MM.1S (cell line): ENCODE measurements around the gene BPTF.

ENCODE experiments used
- DNase-seq: peaks from one replicate; pipeline ENCODE4 v3.0.0-alpha.2; 2015
- H2AFZ ChIP-seq: fragments of 300-600 bp; sonication (generic); 2 replicates; pipeline ENCODE4 v1.6.0; 2016; ENCODE audit warnings: antibody characterized with exemption, low read length
- H3F3A ChIP-seq: fragments of 300-600 bp; sonication (generic); 2 replicates; pipeline ENCODE4 v1.6.1; 2016; ENCODE audit warnings: mild to moderate bottlenecking, antibody characterized with exemption, low read length, moderate library complexity, mixed read lengths; ENCODE audit not compliant: insufficient read depth
- H3K27ac ChIP-seq: fragments of 300-600 bp; sonication (generic); 2 replicates; pipeline ENCODE4 v1.5.1; 2016; ENCODE audit warnings: mild to moderate bottlenecking, low read length
- H3K27me3 ChIP-seq: fragments of 300-600 bp; sonication (generic); replicated peaks from 2 replicates; pipeline ENCODE4 v1.6.0; 2016; ENCODE audit warnings: low read length; ENCODE audit not compliant: insufficient read depth
- H3K36me3 ChIP-seq: fragments of 300-600 bp; sonication (generic); replicated peaks from 2 replicates; pipeline ENCODE4 v1.6.1; 2016; ENCODE audit warnings: mild to moderate bottlenecking, low read length, mixed read lengths; ENCODE audit not compliant: insufficient read depth
- H3K4me1 ChIP-seq: fragments of 300-600 bp; sonication (generic); 2 replicates; pipeline ENCODE4 v1.6.1; 2016; ENCODE audit warnings: low read length, mixed read lengths
- H3K4me2 ChIP-seq: fragments of 300-600 bp; sonication (generic); 2 replicates; pipeline ENCODE4 v1.6.0; 2016; ENCODE audit warnings: low read depth, low read length
- H3K4me3 ChIP-seq: fragments of 300-600 bp; sonication (generic); 2 replicates; pipeline ENCODE4 v1.5.1; 2016; ENCODE audit warnings: low read length, mixed read lengths
- H3K79me2 ChIP-seq: fragments of 300-600 bp; sonication (generic); 2 replicates; pipeline ENCODE4 v1.6.1; 2016; ENCODE audit warnings: mixed run types, low read length, mixed read lengths
- H3K9ac ChIP-seq: fragments of 300-600 bp; sonication (generic); 2 replicates; pipeline ENCODE4 v1.6.1; 2016; ENCODE audit warnings: low read length, mixed read lengths
- H3K9me2 ChIP-seq: fragments of 300-600 bp; sonication (generic); replicated peaks from 2 replicates; pipeline ENCODE4 v1.6.1; 2016; ENCODE audit warnings: mild to moderate bottlenecking, low read length, mixed read lengths; ENCODE audit not compliant: insufficient read depth
- H3K9me3 ChIP-seq: fragments of 300-600 bp; sonication (generic); replicated peaks from 2 replicates; pipeline ENCODE4 v1.6.1; 2016; ENCODE audit warnings: mild to moderate bottlenecking, low read length, mixed read lengths; ENCODE audit not compliant: insufficient read depth
- H4K20me1 ChIP-seq: fragments of 300-600 bp; sonication (generic); 2 replicates; pipeline ENCODE4 v1.6.1; 2016; ENCODE audit warnings: mild to moderate bottlenecking, low read length, moderate library complexity, mixed read lengths; ENCODE audit not compliant: insufficient read depth
- EZH2 ChIP-seq: fragments of 300-600 bp; sonication (generic); optimal IDR thresholded peaks from 2 replicates; pipeline ENCODE3; 2017; ENCODE audit warnings: low read depth, mild to moderate bottlenecking, antibody characterized with exemption, low read length, mixed read lengths
- EZH2phosphoT487 ChIP-seq: fragments of 300-600 bp; sonication (generic); IDR thresholded peaks from 2 replicates; pipeline ENCODE4 v1.6.1; 2018; ENCODE audit warnings: antibody characterized with exemption, low read length
- TF ChIP-seq, protein P1 (sequence below): fragments of 300-600 bp; sonication (generic); IDR thresholded peaks from 2 replicates; pipeline ENCODE4 v1.5.1; 2016; ENCODE audit warnings: antibody characterized with exemption, low read length, mixed read lengths

BPTF gene

DNA sequence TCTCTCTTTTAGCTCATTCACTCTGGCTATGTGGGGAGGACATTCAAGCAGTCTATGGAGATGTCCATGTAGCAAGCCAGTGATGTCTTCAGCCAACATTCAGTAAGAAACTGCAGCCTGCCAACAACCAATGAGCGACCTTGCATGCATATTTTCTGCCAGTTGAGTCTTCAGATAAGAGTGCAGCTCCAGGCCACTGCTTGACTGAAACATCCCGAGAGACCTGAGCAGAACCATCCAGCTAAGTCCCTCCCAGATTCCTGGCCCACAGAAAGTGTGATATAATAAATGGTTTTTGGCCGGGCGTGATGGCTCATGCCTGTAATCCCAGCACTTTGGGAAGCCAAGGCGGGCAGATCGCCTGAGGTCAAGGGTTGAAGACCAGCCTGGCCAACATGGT, 181.5 kb downstream of the BPTF start:
- Histone ChIP-seq H2AFZ (no peak overlapping the region), H3K4me2 (no peak overlapping the region), H3K27ac (no peak overlapping the region), H3K27me3 (no peaks in the 10 kb centered on the region), H3K4me3 (no peak overlapping the region), H4K20me1 (no peaks in the 10 kb centered on the region), H3F3A (no peaks in the 10 kb centered on the region), H3K9me2 (no peaks in the 10 kb centered on the region), H3K4me1 (no peaks in the 10 kb centered on the region), H3K9ac (no peak overlapping the region), H3K79me2 (no peaks in the 10 kb centered on the region), H3K9me3 (no peaks in the 10 kb centered on the region), H3K36me3 (no peaks in the 10 kb centered on the region)
- TF ChIP-seq EZH2phosphoT487 (no peak), EZH2 (no peak)
- TF ChIP-seq, protein P1, sequence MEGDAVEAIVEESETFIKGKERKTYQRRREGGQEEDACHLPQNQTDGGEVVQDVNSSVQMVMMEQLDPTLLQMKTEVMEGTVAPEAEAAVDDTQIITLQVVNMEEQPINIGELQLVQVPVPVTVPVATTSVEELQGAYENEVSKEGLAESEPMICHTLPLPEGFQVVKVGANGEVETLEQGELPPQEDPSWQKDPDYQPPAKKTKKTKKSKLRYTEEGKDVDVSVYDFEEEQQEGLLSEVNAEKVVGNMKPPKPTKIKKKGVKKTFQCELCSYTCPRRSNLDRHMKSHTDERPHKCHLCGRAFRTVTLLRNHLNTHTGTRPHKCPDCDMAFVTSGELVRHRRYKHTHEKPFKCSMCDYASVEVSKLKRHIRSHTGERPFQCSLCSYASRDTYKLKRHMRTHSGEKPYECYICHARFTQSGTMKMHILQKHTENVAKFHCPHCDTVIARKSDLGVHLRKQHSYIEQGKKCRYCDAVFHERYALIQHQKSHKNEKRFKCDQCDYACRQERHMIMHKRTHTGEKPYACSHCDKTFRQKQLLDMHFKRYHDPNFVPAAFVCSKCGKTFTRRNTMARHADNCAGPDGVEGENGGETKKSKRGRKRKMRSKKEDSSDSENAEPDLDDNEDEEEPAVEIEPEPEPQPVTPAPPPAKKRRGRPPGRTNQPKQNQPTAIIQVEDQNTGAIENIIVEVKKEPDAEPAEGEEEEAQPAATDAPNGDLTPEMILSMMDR, result no peak
- no peak for DNase-seq

DNA sequence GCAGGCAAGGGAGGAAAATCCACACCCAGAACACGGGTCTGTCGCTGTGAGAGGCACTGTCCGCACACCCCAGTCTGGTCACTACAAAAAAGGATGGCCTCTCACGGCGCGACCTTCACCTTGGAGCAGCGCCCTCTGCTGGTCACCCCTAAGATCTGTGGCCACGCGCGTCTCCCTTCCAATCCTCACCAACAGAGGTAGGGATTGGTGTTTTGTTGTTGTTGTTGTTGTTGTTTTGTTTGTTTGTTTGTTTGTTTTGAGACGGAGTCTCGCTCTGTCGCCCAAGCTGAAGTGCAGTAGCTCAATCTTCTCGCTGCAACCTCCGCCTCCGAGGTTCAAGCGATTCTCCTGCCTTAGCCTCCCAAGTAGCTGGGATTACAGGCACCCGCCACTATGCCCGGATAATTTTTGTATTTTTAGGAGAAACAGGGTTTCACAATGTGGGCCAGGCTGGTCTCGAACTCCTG, 185.9 kb downstream of the BPTF start:
- H2AFZ ChIP-seq, result peak overlapping the region; percentile 69
- no peaks in the 10 kb centered on the region for H3K4me1 ChIP-seq
- H3K9ac ChIP-seq, result peak overlapping the region; percentile 22; the same call in 1 of the 2 replicates
- TF ChIP-seq, protein P1, result peak; percentile 78
- TF ChIP-seq EZH2phosphoT487 (no peak), EZH2 (no peak)
- peak overlapping the region; percentile 61 for H3K4me2 ChIP-seq
- no peaks in the 10 kb centered on the region for H3F3A ChIP-seq
- H3K9me2 ChIP-seq, result no peaks in the 10 kb centered on the region
- DNase-seq, result peak; percentile 57
- H3K27me3 ChIP-seq, result no peaks in the 10 kb centered on the region
- H3K79me2 ChIP-seq, result no peaks in the 10 kb centered on the region
- peak overlapping the region; percentile 56 for H3K4me3 ChIP-seq
- H3K27ac ChIP-seq, result no peak overlapping the region
- no peaks in the 10 kb centered on the region for H3K36me3 ChIP-seq
- H3K9me3 ChIP-seq, result no peaks in the 10 kb centered on the region
- no peaks in the 10 kb centered on the region for H4K20me1 ChIP-seq

DNA sequence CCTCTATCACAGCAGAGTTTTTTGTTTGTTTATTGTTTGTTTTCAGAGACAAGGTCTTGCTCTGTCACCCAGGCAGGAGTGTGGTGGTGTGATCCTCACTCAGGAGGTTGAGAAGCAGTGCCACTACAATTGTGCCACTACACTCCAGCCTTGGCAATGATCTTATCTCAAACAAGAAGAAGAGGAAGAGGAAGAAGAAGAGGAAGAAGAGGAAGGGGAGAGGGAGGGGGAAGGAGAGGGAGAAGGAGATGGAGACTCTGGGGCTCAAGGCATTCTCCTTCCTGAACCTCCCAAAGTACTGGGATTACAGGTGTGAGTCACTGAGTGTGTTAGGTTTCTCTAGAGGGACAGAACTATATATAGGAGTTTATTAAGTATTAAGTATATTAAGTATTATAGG, 188.1 kb downstream of the BPTF start:
- Histone ChIP-seq H3K27me3 (no peaks in the 10 kb centered on the region), H3K79me2 (no peaks in the 10 kb centered on the region), H3K9ac (no peak overlapping the region), H3K27ac (no peak overlapping the region), H3K9me2 (no peaks in the 10 kb centered on the region), H3K4me2 (no peak overlapping the region), H3K9me3 (no peaks in the 10 kb centered on the region), H3K4me3 (no peak overlapping the region), H4K20me1 (no peaks in the 10 kb centered on the region), H3F3A (no peaks in the 10 kb centered on the region; the same call in 1 of the 2 replicates), H3K36me3 (no peaks in the 10 kb centered on the region), H2AFZ (no peak overlapping the region), H3K4me1 (no peaks in the 10 kb centered on the region)
- DNase-seq, result no peak
- TF ChIP-seq, protein P1, result no peak
- TF ChIP-seq EZH2, result no peak
